ENCODE measurements around the gene MYO5A. TPM values are rescaled to one million over a fixed set of nuclear protein-coding genes. Genes with fewer than 3 reads are reported as not detected.

The MYO5A gene
- total RNA-seq, 2 experiments from 2014 or later, result 31.8 to 42.0 TPM

DNA sequence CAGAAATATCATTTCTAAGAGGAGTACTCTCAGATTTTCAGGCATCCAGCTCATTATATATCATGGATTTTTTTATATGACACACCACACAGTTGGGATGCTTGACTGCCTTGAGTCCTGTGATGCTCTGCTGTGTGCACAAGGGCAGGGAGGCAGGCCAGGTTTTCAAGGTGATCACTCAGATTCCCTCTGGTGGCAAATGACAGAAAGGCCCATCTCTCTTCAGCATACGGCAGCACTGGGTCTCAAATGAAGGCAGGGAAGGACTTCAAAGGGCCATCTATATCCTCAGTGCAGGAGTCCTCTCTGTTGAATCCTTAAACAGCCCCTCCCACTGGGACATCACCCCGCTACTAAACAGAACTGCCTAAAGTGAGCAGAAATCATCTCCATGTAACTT, 178.3 kb downstream of the MYO5A start:
- Histone ChIP-seq H2AFZ (ENCODE audit: low read length) (no peak overlapping the region), H4K20me1 (ENCODE audit: insufficient read depth, low read length) (no peaks in the 10 kb centered on the region), H3K36me3 (ENCODE audit: insufficient read depth, low read length) (peaks cover 68% of the 10 kb centered on the region), H3K9me3 (ENCODE audit: low read length) (no peaks in the 10 kb centered on the region), H3K4me1 (ENCODE audit: insufficient read depth, low read length, poor library complexity, severe bottlenecking) (no peaks in the 10 kb centered on the region), H3K79me2 (ENCODE audit: insufficient read depth, low read depth, low read length) (no peaks in the 10 kb centered on the region), H3K4me3 (ENCODE audit: low read depth, low read length, poor library complexity, severe bottlenecking) (no peak overlapping the region), H3K9me2 (ENCODE audit: insufficient read depth, low read length) (no peaks in the 10 kb centered on the region), H3K27ac (ENCODE audit: low read depth, low read length, poor library complexity, severe bottlenecking) (no peak overlapping the region), H3K4me2 (ENCODE audit: low read length) (no peak overlapping the region)
- intact Hi-C loops (cut with micrococcal nuclease; ENCODE audit: unreplicated experiment), result no loop called here
- BruUV-seq (replicated peaks), result no TSS peak
- POLR2A ChIA-PET, result interaction anchor here (0.6 kb wide), 1 partner anchor 26 kb away, joined by 3 read pairs; no protein-coding TSS in a partner anchor
- CTCF ChIA-PET (ENCODE audit: unreplicated experiment), result interaction anchor here (0.7 kb wide), 1 partner anchor 21 kb away, joined by 3 read pairs; no protein-coding TSS in a partner anchor
- DNase-seq (ENCODE audit: low spot score), result no peak
- no peak for TF ChIP-seq EZH2phosphoT487 (IDR thresholded peaks at IDR 0.05; ENCODE audit: borderline replicate concordance, low read depth, low read length)
- TF ChIP-seq, protein P1, sequence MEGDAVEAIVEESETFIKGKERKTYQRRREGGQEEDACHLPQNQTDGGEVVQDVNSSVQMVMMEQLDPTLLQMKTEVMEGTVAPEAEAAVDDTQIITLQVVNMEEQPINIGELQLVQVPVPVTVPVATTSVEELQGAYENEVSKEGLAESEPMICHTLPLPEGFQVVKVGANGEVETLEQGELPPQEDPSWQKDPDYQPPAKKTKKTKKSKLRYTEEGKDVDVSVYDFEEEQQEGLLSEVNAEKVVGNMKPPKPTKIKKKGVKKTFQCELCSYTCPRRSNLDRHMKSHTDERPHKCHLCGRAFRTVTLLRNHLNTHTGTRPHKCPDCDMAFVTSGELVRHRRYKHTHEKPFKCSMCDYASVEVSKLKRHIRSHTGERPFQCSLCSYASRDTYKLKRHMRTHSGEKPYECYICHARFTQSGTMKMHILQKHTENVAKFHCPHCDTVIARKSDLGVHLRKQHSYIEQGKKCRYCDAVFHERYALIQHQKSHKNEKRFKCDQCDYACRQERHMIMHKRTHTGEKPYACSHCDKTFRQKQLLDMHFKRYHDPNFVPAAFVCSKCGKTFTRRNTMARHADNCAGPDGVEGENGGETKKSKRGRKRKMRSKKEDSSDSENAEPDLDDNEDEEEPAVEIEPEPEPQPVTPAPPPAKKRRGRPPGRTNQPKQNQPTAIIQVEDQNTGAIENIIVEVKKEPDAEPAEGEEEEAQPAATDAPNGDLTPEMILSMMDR (conservative IDR thresholded peaks at IDR 0.05; ENCODE audit: low read length), result no peak

DNA sequence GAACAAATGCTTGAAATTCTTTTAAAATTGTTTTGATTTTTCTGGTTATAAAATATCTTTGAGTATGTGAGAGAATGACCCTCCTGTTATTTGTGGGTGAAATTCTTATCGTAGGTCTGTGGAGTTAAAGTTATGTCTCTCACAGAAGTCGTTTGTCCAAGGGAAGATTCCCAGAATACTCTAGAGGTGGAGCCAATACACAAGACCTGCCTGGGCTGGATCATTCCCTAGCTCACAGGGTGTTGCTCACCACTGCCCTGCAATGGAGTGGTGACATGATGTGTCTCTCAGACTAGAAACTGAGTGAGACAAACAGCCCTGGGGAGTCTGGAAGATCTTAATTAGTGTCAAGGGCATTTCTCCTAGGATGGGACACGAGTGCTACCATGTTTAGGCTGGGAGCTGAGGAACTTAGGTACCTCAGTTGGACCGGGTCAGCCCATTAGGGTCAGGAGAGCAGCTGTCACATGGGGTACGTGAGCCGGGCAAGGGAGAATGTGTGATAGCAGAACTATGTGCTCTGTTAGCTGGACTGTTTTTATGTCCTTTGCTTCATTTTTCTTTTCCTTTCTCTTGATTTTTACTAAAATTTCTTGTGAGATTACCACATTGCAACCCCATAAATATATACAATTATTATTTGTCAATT, 179.5 kb downstream of the MYO5A start:
- Histone ChIP-seq H3K9me3 (ENCODE audit: low read length) (no peaks in the 10 kb centered on the region), H3K4me3 (ENCODE audit: low read depth, low read length, poor library complexity, severe bottlenecking) (no peak overlapping the region), H4K20me1 (ENCODE audit: insufficient read depth, low read length) (no peaks in the 10 kb centered on the region), H3K4me2 (ENCODE audit: low read length) (no peak overlapping the region), H3K4me1 (ENCODE audit: insufficient read depth, low read length, poor library complexity, severe bottlenecking) (no peaks in the 10 kb centered on the region), H3K9me2 (ENCODE audit: insufficient read depth, low read length) (no peaks in the 10 kb centered on the region), H3K27ac (ENCODE audit: low read depth, low read length, poor library complexity, severe bottlenecking) (no peak overlapping the region), H3K36me3 (ENCODE audit: insufficient read depth, low read length) (peaks cover 78% of the 10 kb centered on the region), H2AFZ (ENCODE audit: low read length) (no peak overlapping the region), H3K79me2 (ENCODE audit: insufficient read depth, low read depth, low read length) (no peaks in the 10 kb centered on the region)
- ChIA-PET POLR2A (interaction anchor here (0.7 to 2.4 kb wide), 4 partner anchors 13 to 666 kb away, joined by 3 to 6 read pairs (median 4); no protein-coding TSS in a partner anchor), CTCF (ENCODE audit: unreplicated experiment) (interaction anchor here (0.6 kb wide), 1 partner anchor 369 kb away, joined by 4 read pairs; no protein-coding TSS in a partner anchor)
- intact Hi-C loops (cut with micrococcal nuclease; ENCODE audit: unreplicated experiment), result no loop called here
- DNase-seq (ENCODE audit: low spot score), result no peak
- no TSS peak for BruUV-seq (replicated peaks)
- TF ChIP-seq, protein P1 (conservative IDR thresholded peaks at IDR 0.05; ENCODE audit: low read length), result no peak
- no peak for TF ChIP-seq EZH2phosphoT487 (IDR thresholded peaks at IDR 0.05; ENCODE audit: borderline replicate concordance, low read depth, low read length)
